K562 (cell line): ENCODE results near the gene TOMM40L. TPM values are rescaled to one million over a fixed set of nuclear protein-coding genes. Genes with fewer than 3 reads are reported as not detected.

ENCODE experiments used
- CBX2 ChIP-seq: fragments of 200-600 bp; sonication (generic); IDR thresholded peaks from one replicate; pipeline ENCODE4 v1.6.1; 2012; ENCODE audit warnings: mild to moderate bottlenecking, low read length, inconsistent platforms; ENCODE audit not compliant: insufficient read depth, poor library complexity, severe bottlenecking
- CHD2 ChIP-seq: IDR thresholded peaks from 2 replicates; pipeline ENCODE4 v1.6.1; 2011; ENCODE audit warnings: low read depth, low read length
- EHMT2 ChIP-seq: fragments of 450-650 bp; IDR thresholded peaks from 2 replicates; pipeline ENCODE4 v1.6.1; 2018; ENCODE audit warnings: antibody characterized with exemption
- EP400 ChIP-seq: fragments of 450-650 bp; IDR thresholded peaks from 2 replicates; pipeline ENCODE4 v1.6.1; 2017; ENCODE audit warnings: antibody characterized with exemption, mild to moderate bottlenecking, moderate library complexity
- HMG20A ChIP-seq: fragments of 450-650 bp; formaldehyde crosslinking; conservative IDR thresholded peaks from 2 replicates; pipeline ENCODE4 v1.4.0; 2020; ENCODE audit warnings: mild to moderate bottlenecking, mixed read lengths
- MTA2 ChIP-seq: fragments of 450-650 bp; IDR thresholded peaks from 2 replicates; pipeline ENCODE4 v1.6.1; 2016; ENCODE audit warnings: low read depth
- MTF1 ChIP-seq: fragments of 250-450 bp; sonication (Bioruptor Pico); IDR thresholded peaks from 2 replicates; pipeline ENCODE4 v1.9.0; 2021; ENCODE audit warnings: moderate library complexity, mild to moderate bottlenecking, inconsistent platforms, borderline replicate concordance
- NELFE ChIP-seq: IDR thresholded peaks from 2 replicates; pipeline ENCODE4 v1.6.1; 2011; ENCODE audit warnings: mild to moderate bottlenecking; ENCODE audit not compliant: insufficient read depth, insufficient read length
- SIRT6 ChIP-seq: IDR thresholded peaks from one replicate; pipeline ENCODE4 v1.6.1; 2012; ENCODE audit warnings: low read depth, mild to moderate bottlenecking, control low read depth, inconsistent platforms, low read length, moderate library complexity
- TCFL5 ChIP-seq: fragments of 250-450 bp; sonication (Bioruptor Pico); conservative IDR thresholded peaks from 2 replicates; pipeline ENCODE4 v1.6.1; 2021; ENCODE audit warnings: mild to moderate bottlenecking, moderate library complexity, matching md5 sums
- TEAD1 ChIP-seq, 2 experiments: fragments of 450-650 bp in 1 of 2; sonication (generic) in 1 of 2; formaldehyde crosslinking; IDR thresholded peaks; 2 replicates each; pipeline versions ENCODE4 v1.4.0 to v1.8.0; 2020 to 2022; ENCODE audit warnings: mild to moderate bottlenecking in 2 of 2, missing genetic modification reagents in 1 of 2
- TEAD4 ChIP-seq, 2 experiments: sonication (generic) in 1 of 2; formaldehyde crosslinking in 1 of 2; IDR thresholded peaks; 2 replicates each; pipeline versions ENCODE4 v1.6.1 to v1.8.0; 2012 to 2022; ENCODE audit warnings: borderline replicate concordance in 1 of 2, inconsistent platforms in 1 of 2, low read length in 1 of 2, mild to moderate bottlenecking in 1 of 2, missing genetic modification reagents in 1 of 2
- TSC22D4 ChIP-seq: fragments of 450-650 bp; IDR thresholded peaks from 2 replicates; pipeline ENCODE4 v1.6.1; 2016; ENCODE audit warnings: missing genetic modification characterization, missing biosample characterization, control low read depth
- YY1 ChIP-seq, 3 experiments: IDR thresholded peaks; 2 replicates each; pipeline ENCODE4 v1.6.1; 2011; ENCODE audit warnings: low read length in 2 of 3, mild to moderate bottlenecking in 2 of 3, moderate library complexity in 2 of 3, borderline replicate concordance in 1 of 3, control low read depth in 1 of 3, low read depth in 1 of 3; ENCODE audit not compliant: insufficient read depth in 3 of 3, insufficient replicate concordance in 2 of 3, control insufficient read depth in 1 of 3, insufficient read length in 1 of 3; ENCODE audit errors: extremely low read depth in 1 of 3
- ZKSCAN3 ChIP-seq: fragments of 250-450 bp; sonication (Bioruptor Pico); IDR thresholded peaks from 2 replicates; pipeline ENCODE4 v1.4.0; 2020
- ZNF224 ChIP-seq: sonication (generic); formaldehyde crosslinking; IDR thresholded peaks from 2 replicates; pipeline ENCODE4 v1.8.0; 2022; ENCODE audit warnings: mild to moderate bottlenecking, missing genetic modification reagents
- ZNF551 ChIP-seq: fragments of 250-450 bp; sonication (Bioruptor Pico); IDR thresholded peaks from 2 replicates; pipeline ENCODE4 v1.5.0; 2021; ENCODE audit warnings: mild to moderate bottlenecking, moderate library complexity
- polyA plus RNA-seq, 8 experiments: library from polyadenylated mRNA; depleted of rRNA in 4 of 8; stranded (reverse) in 5 of 8; unstranded in 3 of 8; fragments of >200 nt; fragmentation: Nextera tagmentation in 2 of 8; fragmentation: Illumina TruSeq in 1 of 8; extraction: Ambion mirVana in 2 of 8; extraction: Trizol in 1 of 8; gene quantifications; 2 replicates each; pipeline versions ENCODE4 v1.2.1 to v1.2.3, GENCODE V29; 2011 to 2014; ENCODE audit warnings: inconsistent platforms in 1 of 8, missing spikeins in 1 of 8
- total RNA-seq, 7 experiments: library from RNA; depleted of rRNA in 6 of 7; stranded (reverse); fragments of >200 nt in 6 of 7; fragmentation: Illumina TruSeq in 2 of 7; extraction: Trizol in 2 of 7; gene quantifications; 2 replicates each; pipeline versions ENCODE4 v1.2.1 to v1.2.3, GENCODE V29; 2011 to 2021; ENCODE audit warnings: low replicate concordance in 1 of 7
- TF ChIP-seq, protein P1 (sequence below): fragments of 250-450 bp; sonication (Bioruptor Pico); IDR thresholded peaks from 2 replicates; pipeline ENCODE4 v1.8.0; 2022; ENCODE audit warnings: moderate library complexity, mild to moderate bottlenecking, inconsistent platforms
- TF ChIP-seq, protein P2 (sequence below): IDR thresholded peaks from 2 replicates; pipeline ENCODE4 v1.6.1; 2012; ENCODE audit warnings: low read depth, low read length, improper control_type of control experiment, borderline replicate concordance

TOMM40L gene
- total and polyA plus RNA-seq, 9 of the 15 experiments (the other 6 are each of a cell fraction or from before 2014, with no cell fraction given) = 9.6 to 33.6 (median 25.2) TPM

DNA sequence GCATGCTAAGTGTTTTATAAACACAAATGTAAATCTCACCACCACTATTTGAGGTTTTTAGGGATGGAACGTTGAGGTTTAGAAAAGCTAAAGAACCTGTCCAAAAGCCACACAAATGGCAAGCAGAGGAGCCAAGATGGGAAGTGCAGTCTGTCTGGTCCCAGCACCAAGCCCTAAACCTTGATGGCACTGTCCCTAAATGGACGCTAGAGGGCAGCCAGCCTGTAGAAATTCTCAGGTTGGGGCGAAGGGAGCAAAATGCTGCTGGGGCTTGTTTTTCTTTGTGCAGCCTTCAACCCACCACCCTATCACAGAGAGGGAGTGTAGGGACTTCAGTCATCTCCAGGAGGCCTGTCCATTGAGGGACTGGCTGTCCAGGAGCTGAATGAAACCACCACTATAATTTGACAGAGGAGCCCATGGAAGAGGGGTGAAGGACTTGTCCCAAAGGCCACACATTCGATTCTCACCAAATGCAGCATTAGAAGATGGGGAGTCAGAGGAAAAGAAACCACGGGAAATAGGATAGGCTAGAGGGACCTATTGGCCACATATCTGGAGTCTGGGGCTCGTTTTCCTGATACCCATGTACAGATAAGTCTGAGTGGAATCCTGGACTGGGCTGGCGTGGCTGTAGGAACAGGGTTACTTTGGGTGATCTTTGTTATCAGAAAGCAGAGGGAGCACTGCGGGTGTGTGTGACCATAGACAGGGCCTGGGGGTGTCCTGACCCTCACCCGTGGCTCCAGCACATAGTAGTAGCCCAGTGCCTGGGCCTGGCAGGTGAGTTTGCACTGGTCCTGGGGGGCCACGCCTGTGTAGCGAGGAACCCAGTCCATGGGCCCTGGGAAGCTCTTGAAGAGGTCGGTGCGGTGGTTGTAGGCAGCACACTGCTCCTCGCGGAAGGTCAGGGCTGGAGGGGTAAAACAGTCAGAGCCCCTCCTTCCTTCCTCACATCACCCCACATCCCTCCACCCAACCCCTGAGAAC, 33.1 kb upstream of the TOMM40L start (continued):
- TF ChIP-seq YY1 (IDR thresholded peaks at IDR 0.05; ENCODE audit: borderline replicate concordance in 1 of 3, control insufficient read depth in 1 of 3, extremely low read depth in 1 of 3, insufficient read depth in 3 of 3, insufficient read length in 1 of 3, insufficient replicate concordance in 2 of 3, low read depth in 1 of 3, low read length in 2 of 3) = peak in 1 of 3 experiments; percentile 44
- no peak for TF ChIP-seq MTF1 (CRISPR knock-in tag)
- TF ChIP-seq TSC22D4 = no peak
- TF ChIP-seq, protein P1, sequence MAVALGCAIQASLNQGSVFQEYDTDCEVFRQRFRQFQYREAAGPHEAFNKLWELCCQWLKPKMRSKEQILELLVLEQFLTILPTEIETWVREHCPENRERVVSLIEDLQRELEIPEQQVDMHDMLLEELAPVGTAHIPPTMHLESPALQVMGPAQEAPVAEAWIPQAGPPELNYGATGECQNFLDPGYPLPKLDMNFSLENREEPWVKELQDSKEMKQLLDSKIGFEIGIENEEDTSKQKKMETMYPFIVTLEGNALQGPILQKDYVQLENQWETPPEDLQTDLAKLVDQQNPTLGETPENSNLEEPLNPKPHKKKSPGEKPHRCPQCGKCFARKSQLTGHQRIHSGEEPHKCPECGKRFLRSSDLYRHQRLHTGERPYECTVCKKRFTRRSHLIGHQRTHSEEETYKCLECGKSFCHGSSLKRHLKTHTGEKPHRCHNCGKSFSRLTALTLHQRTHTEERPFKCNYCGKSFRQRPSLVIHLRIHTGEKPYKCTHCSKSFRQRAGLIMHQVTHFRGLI (CRISPR knock-in tag) = no peak
- no peak for TF ChIP-seq ZKSCAN3
- no peak for TF ChIP-seq SIRT6
- no peak for TF ChIP-seq TCFL5
- TF ChIP-seq CBX2 = no peak
- no peak for TF ChIP-seq EHMT2
- TF ChIP-seq HMG20A = no peak
- TF ChIP-seq, protein P2, sequence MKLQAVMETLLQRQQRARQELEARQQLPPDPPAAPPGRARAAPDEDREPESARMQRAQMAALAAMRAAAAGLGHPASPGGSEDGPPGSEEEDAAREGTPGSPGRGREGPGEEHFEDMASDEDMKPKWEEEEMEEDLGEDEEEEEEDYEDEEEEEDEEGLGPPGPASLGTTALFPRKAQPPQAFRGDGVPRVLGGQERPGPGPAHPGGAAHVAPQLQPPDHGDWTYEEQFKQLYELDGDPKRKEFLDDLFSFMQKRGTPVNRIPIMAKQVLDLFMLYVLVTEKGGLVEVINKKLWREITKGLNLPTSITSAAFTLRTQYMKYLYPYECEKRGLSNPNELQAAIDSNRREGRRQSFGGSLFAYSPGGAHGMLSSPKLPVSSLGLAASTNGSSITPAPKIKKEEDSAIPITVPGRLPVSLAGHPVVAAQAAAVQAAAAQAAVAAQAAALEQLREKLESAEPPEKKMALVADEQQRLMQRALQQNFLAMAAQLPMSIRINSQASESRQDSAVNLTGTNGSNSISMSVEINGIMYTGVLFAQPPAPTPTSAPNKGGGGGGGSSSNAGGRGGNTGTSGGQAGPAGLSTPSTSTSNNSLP = no peak
- peak in 1 of 2 experiments; percentile 27; a peak in 1 of 4 replicates for TF ChIP-seq TEAD1 (CRISPR knock-in tag; IDR thresholded peaks at IDR 0.05)
- TF ChIP-seq ZNF551 = no peak
- TF ChIP-seq EP400 = no peak
- no peak for TF ChIP-seq NELFE
- TF ChIP-seq TEAD4 (IDR thresholded peaks at IDR 0.05; ENCODE audit: low read length) = no peak
- TF ChIP-seq TEAD4 (CRISPR knock-in tag; IDR thresholded peaks at IDR 0.05; ENCODE audit: borderline replicate concordance) = no peak
- no peak for TF ChIP-seq ZNF224 (CRISPR knock-in tag)
- TF ChIP-seq CHD2 = no peak
- no peak for TF ChIP-seq MTA2
